PC-3 (cell line): Measurements from ENCODE around the gene ANKRD13B. TPM values are rescaled to one million over a fixed set of nuclear protein-coding genes. Genes with fewer than 3 reads are reported as not detected.
A peak's percentile ranks its signal among the peaks of the same experiment; 100 is the strongest.

Experiments used
- ATAC-seq: fragments of 200-7000 bp; cut with Tn5 transposase; 2 replicates; pipeline ENCODE4 v1.9.1; 2020; ENCODE audit warnings: mild to moderate bottlenecking, moderate library complexity
- BruUV-seq: library from RNA; stranded (reverse); fragments of 400-500 nt; replicated peaks from 2 replicates; lab custom pipeline; 2021; lab: Mats Ljungman, UMichigan
- CTCF ChIA-PET: fragments of 300-600 bp; sonication (Branson Sonifier 250); formaldehyde crosslinking; loops from one replicate; lab custom pipeline; 2022; ENCODE audit warnings: antibody characterized with exemption; lab: Charles Lee
- POLR2A ChIA-PET: fragments of 300-600 bp; sonication (Branson Sonifier 250); formaldehyde crosslinking; loops from one replicate; lab custom pipeline; 2022; ENCODE audit warnings: antibody characterized with exemption; ENCODE audit not compliant: unreplicated experiment; lab: Charles Lee
- DNase-seq: peaks from one replicate; pipeline ENCODE4 v3.0.0-alpha.2; 2015
- H2AFZ ChIP-seq: fragments of 300-600 bp; sonication (generic); 2 replicates; pipeline ENCODE4 v1.6.0; 2016; ENCODE audit warnings: antibody characterized with exemption, low read length
- H3F3A ChIP-seq: fragments of 300-600 bp; sonication (generic); one replicate; pipeline ENCODE4 v1.6.0; 2017; ENCODE audit warnings: antibody characterized with exemption, low read length, control low read depth, mild to moderate bottlenecking; ENCODE audit not compliant: unreplicated experiment
- H3K27ac ChIP-seq: fragments of 300-600 bp; sonication (generic); 2 replicates; pipeline ENCODE4 v1.5.1; 2016; ENCODE audit warnings: mild to moderate bottlenecking, low read length
- H3K27me3 ChIP-seq: fragments of 300-600 bp; sonication (generic); 2 replicates; pipeline ENCODE4 v1.6.1; 2016; ENCODE audit warnings: low read length, mixed read lengths
- H3K36me3 ChIP-seq: fragments of 300-600 bp; sonication (generic); 2 replicates; pipeline ENCODE4 v1.6.1; 2016; ENCODE audit warnings: low read depth, mixed run types, low read length, mixed read lengths
- H3K4me1 ChIP-seq: fragments of 300-600 bp; sonication (generic); 2 replicates; pipeline ENCODE4 v1.5.1; 2016; ENCODE audit warnings: low read length; ENCODE audit not compliant: insufficient read depth
- H3K4me2 ChIP-seq: fragments of 300-600 bp; sonication (generic); 2 replicates; pipeline ENCODE4 v1.6.0; 2016; ENCODE audit warnings: low read length
- H3K4me3 ChIP-seq: fragments of 300-600 bp; sonication (generic); 2 replicates; pipeline ENCODE4 v1.5.1; 2016; ENCODE audit warnings: mild to moderate bottlenecking, low read length, mixed read lengths
- H3K79me2 ChIP-seq: fragments of 300-600 bp; sonication (generic); 2 replicates; pipeline ENCODE4 v1.6.1; 2017; ENCODE audit warnings: low read length, mixed read lengths
- H3K9ac ChIP-seq: fragments of 300-600 bp; sonication (generic); 2 replicates; pipeline ENCODE4 v1.6.0; 2016; ENCODE audit warnings: mild to moderate bottlenecking, low read length
- H3K9me2 ChIP-seq: fragments of 300-600 bp; sonication (generic); replicated peaks from 2 replicates; pipeline ENCODE4 v1.6.1; 2016; ENCODE audit warnings: mixed run types, low read length, mixed read lengths
- H3K9me3 ChIP-seq: fragments of 300-600 bp; sonication (generic); 2 replicates; pipeline ENCODE4 v1.6.1; 2016; ENCODE audit warnings: low read length, mixed read lengths
- H4K20me1 ChIP-seq: fragments of 300-600 bp; sonication (generic); 2 replicates; pipeline ENCODE4 v1.6.1; 2016; ENCODE audit warnings: low read length, mixed read lengths
- CTCF ChIP-seq: fragments of 300-600 bp; sonication (generic); conservative IDR thresholded peaks from 2 replicates; pipeline ENCODE4 v1.5.1; 2017; ENCODE audit warnings: antibody characterized with exemption, low read depth, mild to moderate bottlenecking, low read length
- EZH2 ChIP-seq: fragments of 300-600 bp; sonication (generic); IDR thresholded peaks from one replicate; pipeline ENCODE4 v1.6.1; 2017; ENCODE audit warnings: antibody characterized with exemption, mild to moderate bottlenecking, low read length; ENCODE audit not compliant: unreplicated experiment
- EZH2phosphoT487 ChIP-seq: fragments of 300-600 bp; sonication (generic); IDR thresholded peaks from 2 replicates; pipeline ENCODE4 v1.6.1; 2018; ENCODE audit warnings: mild to moderate bottlenecking, antibody characterized with exemption, low read length, borderline replicate concordance
- intact Hi-C: fragments of 100-400 bp; cut with micrococcal nuclease; formaldehyde crosslinking; loops from 2 replicates; pipeline ENCODE4 v1.9.0; 2023
- total RNA-seq: library from RNA; depleted of rRNA; stranded (reverse); fragments of >200 nt; gene quantifications from 2 replicates; pipeline ENCODE4 v1.2.3, GENCODE V29; 2014

Gene ANKRD13B
- total RNA-seq, 1 experiment from 2014 or later = 11.2 TPM

- no peaks in the 10 kb centered on the region for H3K9me2 ChIP-seq
- no peak overlapping the region for H3K27ac ChIP-seq
- ATAC-seq (no peak), DNase-seq (no peak)
- no peak for TF ChIP-seq EZH2phosphoT487
- no peak for TF ChIP-seq EZH2
- no peak for TF ChIP-seq CTCF
- no peaks in the 10 kb centered on the region for H3K9me3 ChIP-seq
- H4K20me1 ChIP-seq = no peaks in the 10 kb centered on the region
- intact Hi-C loops = no loop called here
- no peak overlapping the region for H3K9ac ChIP-seq
- H2AFZ ChIP-seq = peak overlapping the region; percentile 87; the same call in 1 of the 2 replicates
- H3K27me3 ChIP-seq = no peaks in the 10 kb centered on the region
- H3F3A ChIP-seq = no peaks in the 10 kb centered on the region
- no peaks in the 10 kb centered on the region for H3K79me2 ChIP-seq
- peaks cover 25% of the 10 kb centered on the region for H3K4me1 ChIP-seq
- BruUV-seq = no TSS peak
- H3K4me3 ChIP-seq = peak overlapping the region; percentile 65
- peak overlapping the region; percentile 86 for H3K4me2 ChIP-seq
- ChIA-PET CTCF (interaction anchor here (0.5 to 2.3 kb wide), 10 partner anchors 21 to 829 kb away, joined by 3 to 26 read pairs (median 4); partner anchors contain the start of genes ANKRD13B and SSH2), POLR2A (interaction anchor here (0.6 kb wide), 1 partner anchor 204 kb away, joined by 3 read pairs; no protein-coding TSS in a partner anchor)
- no peaks in the 10 kb centered on the region for H3K36me3 ChIP-seq
Observed at GRCh38 chr17:29616300-29617048, 23.5 kb downstream of the ANKRD13B start.

GRCh38 chr17:29617125-29617480 lies 24.2 kb downstream of the ANKRD13B start:
- ATAC-seq = peak; percentile 71

More at GRCh38 chr17:29617125-29617480, 24.2 kb downstream of the ANKRD13B start:
- ChIA-PET CTCF (interaction anchor here (0.5 to 2.3 kb wide), 10 partner anchors 21 to 830 kb away, joined by 3 to 26 read pairs (median 4); partner anchors contain the start of genes ANKRD13B and SSH2), POLR2A (interaction anchor here (0.6 kb wide), 1 partner anchor 204 kb away, joined by 3 read pairs; no protein-coding TSS in a partner anchor)
- Histone ChIP-seq H3K9ac (peak overlapping the region; percentile 67), H4K20me1 (no peaks in the 10 kb centered on the region), H3K9me2 (no peaks in the 10 kb centered on the region), H3K27ac (no peak overlapping the region), H3K4me1 (peaks cover 25% of the 10 kb centered on the region), H3K9me3 (no peaks in the 10 kb centered on the region), H3F3A (no peaks in the 10 kb centered on the region), H3K4me2 (peak overlapping the region; percentile 82), H3K36me3 (no peaks in the 10 kb centered on the region), H2AFZ (peak overlapping the region; percentile 93), H3K79me2 (no peaks in the 10 kb centered on the region), H3K27me3 (no peaks in the 10 kb centered on the region), H3K4me3 (peak overlapping the region; percentile 66)
- BruUV-seq = no TSS peak
- TF ChIP-seq CTCF (peak; percentile 81), EZH2 (no peak)
- DNase-seq = peak; percentile 81
- intact Hi-C loops = no loop called here
